DND-41 (cell line): ENCODE results near the gene CTNNA1.

Experiments
- ATAC-seq: fragments of 200-7000 bp; cut with Tn5 transposase; 3 replicates; pipeline ENCODE4 v1.9.1; 2021; ENCODE audit warnings: low read depth; ENCODE audit not compliant: insufficient read depth
- DNase-seq: peaks from one replicate; pipeline ENCODE4 v3.0.0-alpha.2; 2020
- H2AFZ ChIP-seq: 2 replicates; pipeline ENCODE4 v1.6.0; 2012; ENCODE audit warnings: low read depth, low read length
- H3K27ac ChIP-seq: 2 replicates; pipeline ENCODE4 v1.5.1; 2012; ENCODE audit warnings: low read length, inconsistent platforms
- H3K27me3 ChIP-seq: fragments of 200-600 bp; sonication (generic); 2 replicates; pipeline ENCODE4 v1.6.0; 2012; ENCODE audit warnings: low read length, mild to moderate bottlenecking, inconsistent platforms; ENCODE audit not compliant: insufficient read depth, poor library complexity
- H3K36me3 ChIP-seq: 2 replicates; pipeline ENCODE4 v1.5.1; 2012; ENCODE audit warnings: low read length, inconsistent platforms; ENCODE audit not compliant: insufficient read depth
- H3K4me1 ChIP-seq: 2 replicates; pipeline ENCODE4 v1.5.1; 2012; ENCODE audit warnings: mild to moderate bottlenecking, low read length; ENCODE audit not compliant: insufficient read depth
- H3K4me2 ChIP-seq: 2 replicates; pipeline ENCODE4 v1.6.0; 2012; ENCODE audit warnings: mild to moderate bottlenecking, moderate library complexity, low read length, inconsistent platforms; ENCODE audit not compliant: insufficient read depth
- H3K4me3 ChIP-seq, 2 experiments: fragments of 200-600 bp in 1 of 2; shearing (Covaris generic) in 1 of 2; 2 replicates each; pipeline ENCODE4 v1.5.1; 2012 to 2016; ENCODE audit warnings: inconsistent platforms in 2 of 2, low read length in 2 of 2, mild to moderate bottlenecking in 2 of 2, low read depth in 1 of 2, moderate library complexity in 1 of 2
- H3K79me2 ChIP-seq: 2 replicates; pipeline ENCODE4 v1.6.0; 2012; ENCODE audit warnings: low read length, inconsistent platforms; ENCODE audit not compliant: insufficient read depth
- H3K9ac ChIP-seq: 2 replicates; pipeline ENCODE4 v1.6.0; 2012; ENCODE audit warnings: low read depth, mild to moderate bottlenecking, inconsistent platforms, low read length, moderate library complexity
- H3K9me3 ChIP-seq: 2 replicates; pipeline ENCODE4 v1.5.1; 2012; ENCODE audit warnings: low read length, moderate library complexity, mild to moderate bottlenecking, inconsistent platforms; ENCODE audit not compliant: insufficient read depth, severe bottlenecking
- H4K20me1 ChIP-seq: 2 replicates; pipeline ENCODE4 v1.6.0; 2012; ENCODE audit warnings: low read length; ENCODE audit not compliant: insufficient read depth
- EZH2 ChIP-seq: IDR thresholded peaks from 3 replicates; pipeline ENCODE4 v1.6.1; 2012; ENCODE audit warnings: borderline replicate concordance, low read depth, mild to moderate bottlenecking, moderate library complexity, low read length, inconsistent platforms; ENCODE audit not compliant: severe bottlenecking
- TF ChIP-seq, protein P1 (sequence below): IDR thresholded peaks from 2 replicates; pipeline ENCODE4 v1.5.1; 2012; ENCODE audit warnings: borderline replicate concordance, low read length, moderate library complexity, mild to moderate bottlenecking; ENCODE audit not compliant: poor library complexity, severe bottlenecking; ENCODE audit errors: extremely low read depth

Gene CTNNA1

DNA sequence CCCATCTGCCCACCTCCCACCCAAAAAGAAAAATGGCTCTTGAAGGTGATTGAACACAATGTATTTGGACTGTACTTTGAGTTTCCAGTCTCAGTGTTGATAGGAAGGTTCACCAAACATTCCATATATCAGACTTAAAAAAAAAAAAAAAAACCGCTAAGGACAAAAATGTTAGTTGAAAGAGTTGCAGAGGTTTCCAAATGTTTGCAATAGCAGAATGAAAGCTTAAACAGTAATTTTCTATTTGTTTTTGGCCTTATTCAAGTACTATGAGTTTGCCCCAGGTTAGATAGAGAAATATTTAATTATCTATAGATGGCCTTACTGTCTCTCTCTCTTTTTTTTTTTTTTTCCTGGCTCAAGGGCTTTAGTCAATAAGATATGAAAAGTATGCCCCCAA is 115.8 kb downstream of the CTNNA1 start:
- DNase-seq: no peak
- Histone ChIP-seq H3K9ac (no peak overlapping the region), H3K4me3 (no peak overlapping the region), H3K79me2 (no peaks in the 10 kb centered on the region), H3K9me3 (peaks cover under 1% of the 10 kb centered on the region), H3K4me1 (no peaks in the 10 kb centered on the region), H2AFZ (no peak overlapping the region), H3K27me3 (no peaks in the 10 kb centered on the region), H3K4me2 (no peak overlapping the region), H3K27ac (no peak overlapping the region), H3K36me3 (no peaks in the 10 kb centered on the region), H4K20me1 (no peaks in the 10 kb centered on the region)
- no peak for ATAC-seq
- TF ChIP-seq, protein P1, sequence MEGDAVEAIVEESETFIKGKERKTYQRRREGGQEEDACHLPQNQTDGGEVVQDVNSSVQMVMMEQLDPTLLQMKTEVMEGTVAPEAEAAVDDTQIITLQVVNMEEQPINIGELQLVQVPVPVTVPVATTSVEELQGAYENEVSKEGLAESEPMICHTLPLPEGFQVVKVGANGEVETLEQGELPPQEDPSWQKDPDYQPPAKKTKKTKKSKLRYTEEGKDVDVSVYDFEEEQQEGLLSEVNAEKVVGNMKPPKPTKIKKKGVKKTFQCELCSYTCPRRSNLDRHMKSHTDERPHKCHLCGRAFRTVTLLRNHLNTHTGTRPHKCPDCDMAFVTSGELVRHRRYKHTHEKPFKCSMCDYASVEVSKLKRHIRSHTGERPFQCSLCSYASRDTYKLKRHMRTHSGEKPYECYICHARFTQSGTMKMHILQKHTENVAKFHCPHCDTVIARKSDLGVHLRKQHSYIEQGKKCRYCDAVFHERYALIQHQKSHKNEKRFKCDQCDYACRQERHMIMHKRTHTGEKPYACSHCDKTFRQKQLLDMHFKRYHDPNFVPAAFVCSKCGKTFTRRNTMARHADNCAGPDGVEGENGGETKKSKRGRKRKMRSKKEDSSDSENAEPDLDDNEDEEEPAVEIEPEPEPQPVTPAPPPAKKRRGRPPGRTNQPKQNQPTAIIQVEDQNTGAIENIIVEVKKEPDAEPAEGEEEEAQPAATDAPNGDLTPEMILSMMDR: no peak
- no peak for TF ChIP-seq EZH2

DNA sequence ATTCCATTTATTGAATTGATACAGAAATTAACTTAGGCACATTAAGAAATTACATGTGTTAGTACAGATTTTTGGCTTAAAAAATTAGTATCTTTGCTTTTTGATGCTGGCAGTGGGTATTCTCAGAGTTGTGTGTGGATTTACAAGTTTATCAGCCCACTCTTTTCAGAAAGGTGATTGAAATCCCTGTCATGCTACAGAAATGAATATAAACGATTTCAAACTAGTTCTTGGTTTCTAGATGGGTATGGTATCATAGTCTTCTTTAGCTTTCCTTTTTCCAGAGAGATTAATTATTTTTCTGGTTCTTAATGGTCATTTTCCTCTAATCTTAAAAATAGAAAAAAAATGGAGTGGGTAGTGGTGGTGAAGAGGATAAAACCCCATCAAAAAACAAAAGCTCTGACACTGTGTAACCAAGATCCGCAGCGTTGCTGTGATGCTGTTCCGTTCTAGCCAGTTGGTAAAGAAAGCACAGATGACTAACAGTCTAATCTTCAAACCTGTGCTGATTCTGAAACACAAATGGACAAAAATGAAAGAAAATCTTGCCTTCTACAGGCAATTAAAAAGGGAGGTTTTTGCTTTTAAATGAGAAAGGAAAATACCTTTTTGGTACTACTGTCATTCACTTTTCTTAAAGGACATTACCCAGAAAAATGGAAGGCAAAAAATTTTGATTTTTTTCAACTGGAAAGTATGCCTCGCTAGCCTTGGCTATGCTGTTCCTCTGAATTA is 116.7 kb downstream of the CTNNA1 start:
- no peaks in the 10 kb centered on the region for H3K27me3 ChIP-seq
- H3K27ac ChIP-seq: no peak overlapping the region
- no peaks in the 10 kb centered on the region for H3K36me3 ChIP-seq
- no peaks in the 10 kb centered on the region for H3K9me3 ChIP-seq
- no peaks in the 10 kb centered on the region for H3K79me2 ChIP-seq
- TF ChIP-seq, protein P1: no peak
- TF ChIP-seq EZH2: no peak
- no peaks in the 10 kb centered on the region for H3K4me1 ChIP-seq
- no peak overlapping the region for H3K9ac ChIP-seq
- no peaks in the 10 kb centered on the region for H4K20me1 ChIP-seq
- no peak overlapping the region for H3K4me2 ChIP-seq
- ATAC-seq (no peak), DNase-seq (no peak)
- H2AFZ ChIP-seq: no peak overlapping the region
- no peak overlapping the region for H3K4me3 ChIP-seq

DNA sequence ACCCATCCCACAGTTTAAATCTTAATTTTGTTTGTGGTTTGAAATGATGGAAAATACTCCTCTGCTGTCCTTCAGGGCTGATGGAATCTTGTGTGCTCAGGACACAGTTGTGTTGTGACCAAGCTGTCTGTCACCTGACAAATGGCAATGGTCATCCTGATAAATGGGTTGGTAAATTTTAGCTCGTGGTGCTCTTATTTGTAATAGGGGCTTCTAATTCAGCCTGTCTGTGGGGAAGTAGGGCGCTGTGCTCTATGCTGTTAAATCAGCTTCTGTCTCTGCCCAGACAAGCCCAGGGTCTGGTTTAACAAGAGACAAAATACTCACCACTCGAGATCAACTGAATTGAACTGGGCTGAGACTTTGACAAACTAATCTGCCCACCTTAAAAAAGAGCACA is 117.4 kb downstream of the CTNNA1 start:
- H3K27ac ChIP-seq: no peak overlapping the region
- H3K4me1 ChIP-seq: no peaks in the 10 kb centered on the region
- DNase-seq (no peak), ATAC-seq (no peak)
- no peak overlapping the region for H2AFZ ChIP-seq
- no peak overlapping the region for H3K4me2 ChIP-seq
- H3K79me2 ChIP-seq: no peaks in the 10 kb centered on the region
- no peak overlapping the region for H3K4me3 ChIP-seq
- H3K27me3 ChIP-seq: no peaks in the 10 kb centered on the region
- H3K36me3 ChIP-seq: no peaks in the 10 kb centered on the region
- TF ChIP-seq, protein P1: no peak
- no peak for TF ChIP-seq EZH2
- no peaks in the 10 kb centered on the region for H3K9me3 ChIP-seq
- H4K20me1 ChIP-seq: no peaks in the 10 kb centered on the region
- H3K9ac ChIP-seq: no peak overlapping the region
